Endothelial cell of umbilical vein (primary cell): Measurements from ENCODE around the gene PEAK3.

Experiments used
- JUN ChIP-seq: IDR thresholded peaks from 2 replicates; pipeline ENCODE4 v1.6.1; 2011; ENCODE audit warnings: borderline replicate concordance, low read depth; ENCODE audit not compliant: insufficient read length, insufficient read depth
- TF ChIP-seq, protein P1 (sequence below), 2 donors: IDR thresholded peaks; 1 replicate in 1 of 2; 2 replicates in 1 of 2; pipeline ENCODE4 v1.5.1; 2011; ENCODE audit warnings: low read length in 2 of 2, mild to moderate bottlenecking in 2 of 2, moderate library complexity in 2 of 2, control low read depth in 1 of 2, inconsistent platforms in 1 of 2, low read depth in 1 of 2; ENCODE audit not compliant: insufficient read depth in 1 of 2; ENCODE audit errors: extremely low read depth in 1 of 2
- TF ChIP-seq, protein P2 (sequence below): IDR thresholded peaks from 2 replicates; pipeline ENCODE4 v1.6.1; 2011; ENCODE audit not compliant: insufficient read depth, insufficient read length

DNA sequence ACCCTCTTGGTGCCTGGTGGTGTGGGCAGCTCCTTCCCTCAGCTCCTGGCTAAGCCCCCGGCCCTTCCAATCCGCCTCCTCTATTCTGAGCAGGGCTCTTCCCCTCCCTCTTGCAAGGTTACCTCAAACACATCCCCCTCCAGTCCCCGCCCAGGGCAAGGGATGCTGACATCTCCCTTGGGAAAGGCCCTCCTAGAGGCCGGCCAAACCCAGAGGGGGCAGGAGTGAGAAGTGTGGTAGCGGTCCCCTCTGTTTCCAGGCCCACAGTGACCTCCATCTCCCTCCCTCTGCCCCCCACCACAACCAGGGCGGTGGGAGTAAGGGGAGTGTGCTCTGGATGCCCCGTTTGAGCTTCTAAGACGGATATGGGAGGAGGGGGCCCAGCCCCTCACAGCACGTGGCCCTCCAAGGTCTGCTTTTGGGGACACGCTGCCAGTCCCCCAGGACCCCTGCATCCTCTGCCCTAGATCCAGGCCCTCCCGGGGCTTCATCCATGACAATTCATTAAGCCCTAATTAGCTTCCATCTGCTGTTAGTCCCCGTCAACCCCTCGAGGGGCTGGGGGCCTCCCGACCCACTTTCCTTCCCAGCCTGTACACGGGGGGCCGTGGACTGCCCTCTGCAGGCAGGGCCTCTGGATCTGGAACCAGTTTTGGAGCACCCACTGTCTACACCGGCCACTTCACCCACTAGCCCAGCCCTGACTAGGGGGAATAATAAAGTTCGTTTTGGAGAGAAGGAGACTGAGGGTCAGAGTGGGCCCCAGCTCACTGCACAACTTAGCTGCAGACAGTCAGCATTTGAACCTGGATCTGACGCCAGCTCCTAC, 23.7 kb upstream of the PEAK3 start:
- TF ChIP-seq, protein P1, sequence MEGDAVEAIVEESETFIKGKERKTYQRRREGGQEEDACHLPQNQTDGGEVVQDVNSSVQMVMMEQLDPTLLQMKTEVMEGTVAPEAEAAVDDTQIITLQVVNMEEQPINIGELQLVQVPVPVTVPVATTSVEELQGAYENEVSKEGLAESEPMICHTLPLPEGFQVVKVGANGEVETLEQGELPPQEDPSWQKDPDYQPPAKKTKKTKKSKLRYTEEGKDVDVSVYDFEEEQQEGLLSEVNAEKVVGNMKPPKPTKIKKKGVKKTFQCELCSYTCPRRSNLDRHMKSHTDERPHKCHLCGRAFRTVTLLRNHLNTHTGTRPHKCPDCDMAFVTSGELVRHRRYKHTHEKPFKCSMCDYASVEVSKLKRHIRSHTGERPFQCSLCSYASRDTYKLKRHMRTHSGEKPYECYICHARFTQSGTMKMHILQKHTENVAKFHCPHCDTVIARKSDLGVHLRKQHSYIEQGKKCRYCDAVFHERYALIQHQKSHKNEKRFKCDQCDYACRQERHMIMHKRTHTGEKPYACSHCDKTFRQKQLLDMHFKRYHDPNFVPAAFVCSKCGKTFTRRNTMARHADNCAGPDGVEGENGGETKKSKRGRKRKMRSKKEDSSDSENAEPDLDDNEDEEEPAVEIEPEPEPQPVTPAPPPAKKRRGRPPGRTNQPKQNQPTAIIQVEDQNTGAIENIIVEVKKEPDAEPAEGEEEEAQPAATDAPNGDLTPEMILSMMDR (IDR thresholded peaks at IDR 0.05; ENCODE audit: extremely low read depth in 1 of 2, insufficient read depth in 1 of 2, low read depth in 1 of 2, low read length in 2 of 2): no peak
- TF ChIP-seq, protein P2, sequence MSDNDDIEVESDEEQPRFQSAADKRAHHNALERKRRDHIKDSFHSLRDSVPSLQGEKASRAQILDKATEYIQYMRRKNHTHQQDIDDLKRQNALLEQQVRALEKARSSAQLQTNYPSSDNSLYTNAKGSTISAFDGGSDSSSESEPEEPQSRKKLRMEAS: no peak
- TF ChIP-seq JUN: no peak
